COR-L47 (cell line): ENCODE data around the gene PCNX3.

Experiments
- DNase-seq: peaks from one replicate; lab custom pipeline; 2025; lab: John Stamatoyannopoulos, UW

Gene PCNX3

DNA sequence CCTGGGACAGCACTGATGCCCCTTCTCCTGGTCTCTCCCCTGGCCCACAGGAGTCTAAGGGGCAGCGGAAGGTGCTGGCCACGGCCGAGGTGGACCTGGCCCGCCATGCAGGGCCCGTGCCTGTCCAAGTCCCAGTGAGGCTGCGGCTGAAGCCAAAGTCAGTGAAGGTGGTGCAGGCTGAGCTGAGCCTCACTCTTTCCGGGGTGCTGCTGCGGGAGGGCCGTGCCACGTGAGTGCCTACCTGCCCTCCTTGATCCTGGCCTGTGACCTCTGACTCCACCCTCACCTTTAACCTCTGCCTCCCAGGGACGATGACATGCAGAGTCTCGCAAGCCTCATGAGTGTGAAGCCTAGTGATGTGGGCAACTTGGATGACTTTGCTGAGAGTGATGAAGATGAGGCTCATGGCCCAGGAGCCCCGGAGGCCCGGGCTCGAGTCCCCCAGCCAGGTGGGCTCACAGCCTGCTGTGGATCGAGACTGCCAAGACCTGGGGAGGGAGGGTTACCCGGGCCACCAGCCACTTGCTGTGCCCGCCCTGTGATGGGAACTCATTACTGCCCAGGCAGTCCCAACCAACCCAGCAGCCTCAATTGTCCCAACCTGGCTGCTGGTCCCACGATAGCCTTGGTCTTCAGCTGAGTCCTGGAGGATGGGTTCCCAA is 35.4 kb upstream of the PCNX3 start:
- DNase-seq: no peak

DNA sequence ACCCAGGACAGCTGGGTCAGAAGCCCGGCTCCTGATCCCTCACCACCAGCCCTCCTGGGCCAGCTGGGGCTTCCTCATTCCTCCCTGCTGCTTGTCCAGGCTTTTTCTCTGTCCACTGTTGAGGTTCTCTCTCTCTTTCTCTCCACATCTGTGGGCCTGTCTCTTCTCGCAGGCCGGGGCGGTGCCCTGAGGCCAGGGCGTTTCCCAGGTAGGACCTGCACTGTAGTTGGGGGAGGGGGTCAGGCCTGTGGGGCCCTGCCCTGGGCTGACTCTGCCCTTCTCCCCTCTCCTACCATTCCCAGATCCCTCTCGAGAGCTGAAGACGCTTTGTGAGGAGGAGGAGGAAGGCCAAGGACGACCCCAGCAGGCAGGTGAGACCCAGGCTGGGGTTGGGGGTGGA is 34.8 kb upstream of the PCNX3 start:
- no peak for DNase-seq

DNA sequence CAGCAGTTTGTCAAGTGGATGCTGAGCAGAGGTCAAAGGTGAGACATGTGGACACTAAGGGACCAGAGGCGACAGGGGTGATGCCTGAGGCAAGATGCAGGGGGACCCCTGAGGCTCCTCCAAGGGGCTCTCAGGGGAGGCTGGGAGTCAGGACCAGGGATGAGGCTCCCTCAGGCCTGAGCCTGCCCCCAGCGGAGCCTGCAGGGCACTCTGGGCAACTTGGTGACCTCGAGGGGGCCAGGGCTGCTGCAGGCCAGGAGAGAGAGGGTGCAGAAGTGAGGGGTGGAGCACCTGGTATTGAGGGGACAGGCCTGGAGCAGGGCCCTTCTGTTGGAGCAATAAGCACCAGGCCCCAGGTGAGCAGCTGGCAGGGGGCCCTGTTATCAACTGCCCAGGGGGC is 33.6 kb upstream of the PCNX3 start:
- DNase-seq: no peak

GRCh38 chr11:65583589-65583988 is 32.0 kb upstream of the PCNX3 start:
- no peak for DNase-seq

- no peak for DNase-seq
Observed at GRCh38 chr11:65584106-65584505, 31.5 kb upstream of the PCNX3 start.

DNA sequence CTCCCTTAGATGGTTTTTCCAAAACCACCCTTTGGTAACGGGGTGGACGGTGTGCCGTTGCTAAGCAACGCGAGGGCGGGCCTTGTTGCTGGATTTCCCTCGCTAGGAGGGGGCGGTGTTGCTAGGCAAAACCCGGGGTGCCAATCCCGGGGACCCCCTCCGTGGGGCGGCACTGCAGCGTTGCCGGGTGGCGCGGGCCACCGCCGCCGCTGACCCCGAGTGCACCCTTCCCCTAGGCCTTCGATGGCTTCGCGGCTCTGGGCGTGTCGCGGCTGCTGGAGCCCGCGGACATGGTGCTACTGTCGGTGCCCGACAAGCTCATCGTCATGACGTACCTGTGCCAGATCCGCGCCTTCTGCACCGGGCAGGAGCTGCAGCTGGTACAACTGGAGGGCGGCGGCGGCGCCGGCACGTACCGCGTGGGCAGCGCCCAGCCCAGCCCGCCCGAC is 30.8 kb upstream of the PCNX3 start:
- no peak for DNase-seq

GRCh38 chr11:65585396-65586246 is 30.0 kb upstream of the PCNX3 start:
- peak; percentile 36 for DNase-seq

DNA sequence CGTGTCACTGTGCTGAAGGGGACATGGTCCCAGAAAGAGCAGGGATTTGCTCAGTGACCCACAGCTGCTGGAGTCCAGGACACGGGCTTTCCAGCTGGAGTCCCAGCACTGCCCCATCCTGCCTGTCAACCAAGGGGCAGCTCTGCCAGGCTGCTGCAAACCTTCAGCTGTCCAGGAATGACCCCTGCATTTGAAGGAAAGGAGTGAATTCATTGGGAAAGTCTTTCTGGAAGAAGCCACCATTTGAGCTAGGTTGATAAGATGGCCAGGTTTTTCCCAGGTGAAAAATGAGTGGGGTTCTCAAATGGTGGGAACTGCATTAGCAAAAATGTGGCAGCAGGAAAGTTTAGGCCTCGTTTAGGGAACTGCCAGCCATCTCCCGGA is 29.3 kb upstream of the PCNX3 start:
- no peak for DNase-seq

DNA sequence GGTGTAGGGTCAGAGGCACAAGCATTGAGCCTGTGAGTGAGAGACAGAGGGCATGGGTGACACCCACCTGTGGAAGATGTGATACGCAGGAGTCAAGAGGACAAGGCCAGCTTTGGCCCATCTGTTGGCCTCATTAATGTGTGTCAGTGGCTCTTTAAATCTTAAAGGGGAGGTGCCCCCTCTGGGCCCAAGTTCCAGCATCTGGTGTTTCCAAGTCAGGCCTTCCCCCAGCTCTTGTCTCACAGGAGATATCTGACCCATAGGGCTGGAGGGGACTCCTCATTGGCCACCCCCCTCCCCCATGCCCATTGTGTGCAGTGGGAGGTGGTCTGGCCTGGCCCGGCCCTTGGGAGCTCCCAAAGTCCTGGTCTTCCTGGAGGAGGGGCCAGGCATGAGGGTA is 28.9 kb upstream of the PCNX3 start:
- DNase-seq: no peak

DNA sequence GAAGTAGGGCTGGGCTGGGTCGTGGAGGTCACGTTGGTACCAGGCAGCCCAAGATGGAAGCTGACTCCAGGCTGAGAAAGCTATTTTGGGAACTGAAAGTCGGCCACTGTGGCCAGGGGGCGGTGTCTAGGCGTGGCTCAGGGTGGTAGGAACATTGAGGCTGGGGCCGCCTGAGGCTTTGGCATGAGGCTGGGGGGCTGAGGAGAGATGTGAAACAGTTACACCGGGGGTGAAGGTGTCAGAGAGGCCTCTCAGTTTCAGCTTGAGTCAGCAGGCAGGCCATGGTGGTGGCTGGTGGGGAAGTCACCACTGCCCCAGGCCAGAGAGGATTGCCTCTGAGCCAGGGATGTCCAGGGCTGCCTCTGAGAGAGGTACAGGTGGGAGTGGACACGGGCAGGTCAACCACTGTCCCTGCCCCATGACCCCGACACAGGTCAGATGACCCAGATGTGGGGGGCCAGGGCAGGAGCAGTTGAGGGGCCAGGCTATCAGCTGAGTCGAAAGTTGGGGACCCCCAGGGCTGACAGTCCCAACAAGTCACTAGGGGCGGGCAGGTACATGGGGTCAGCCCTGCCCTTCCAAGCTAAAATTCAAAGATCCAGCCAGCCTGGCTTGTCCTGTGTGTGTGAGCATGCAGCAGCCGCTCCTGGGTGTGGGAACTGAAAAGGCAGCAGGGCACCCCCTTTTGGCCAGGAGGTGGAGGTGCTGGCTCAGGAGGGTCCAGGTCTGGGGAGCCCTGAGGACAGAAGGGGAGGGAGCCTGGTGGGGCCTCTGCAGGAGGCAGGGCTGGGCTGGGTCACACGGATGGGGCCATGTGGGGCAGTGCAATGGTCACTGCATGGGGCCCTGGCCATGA is 27.1 kb upstream of the PCNX3 start:
- peak; percentile 16 for DNase-seq

GRCh38 chr11:65589444-65590239 is 25.9 kb upstream of the PCNX3 start:
- DNase-seq: no peak

GRCh38 chr11:65590240-65590738 is 25.3 kb upstream of the PCNX3 start:
- peak; percentile 53 for DNase-seq

GRCh38 chr11:65591939-65592857 is 23.4 kb upstream of the PCNX3 start:
- no peak for DNase-seq

- no peak for DNase-seq
Observed at GRCh38 chr11:65592858-65593517, 22.6 kb upstream of the PCNX3 start.

- DNase-seq: no peak
Observed at GRCh38 chr11:65593518-65594414, 21.8 kb upstream of the PCNX3 start.

DNA sequence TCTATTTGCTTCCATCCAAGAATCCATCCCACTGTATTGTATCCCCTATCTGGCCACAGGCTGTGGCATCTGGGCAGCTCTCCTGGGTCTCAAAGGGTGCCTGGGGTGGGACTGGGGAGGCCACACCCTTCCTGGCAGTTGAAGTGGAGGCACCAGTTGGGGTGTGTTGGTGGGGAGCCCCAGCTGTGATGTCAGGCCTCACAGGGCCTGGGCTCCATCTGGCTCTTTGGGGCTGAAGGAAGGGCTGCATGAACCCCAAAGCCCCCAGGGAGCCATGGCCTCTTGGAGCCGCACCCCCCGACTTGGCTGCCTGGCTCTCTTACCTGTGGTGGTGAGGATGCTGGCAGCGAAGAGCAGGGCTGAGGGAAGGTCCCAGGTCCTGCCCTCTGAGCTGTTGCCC is 20.4 kb upstream of the PCNX3 start:
- DNase-seq: no peak

DNA sequence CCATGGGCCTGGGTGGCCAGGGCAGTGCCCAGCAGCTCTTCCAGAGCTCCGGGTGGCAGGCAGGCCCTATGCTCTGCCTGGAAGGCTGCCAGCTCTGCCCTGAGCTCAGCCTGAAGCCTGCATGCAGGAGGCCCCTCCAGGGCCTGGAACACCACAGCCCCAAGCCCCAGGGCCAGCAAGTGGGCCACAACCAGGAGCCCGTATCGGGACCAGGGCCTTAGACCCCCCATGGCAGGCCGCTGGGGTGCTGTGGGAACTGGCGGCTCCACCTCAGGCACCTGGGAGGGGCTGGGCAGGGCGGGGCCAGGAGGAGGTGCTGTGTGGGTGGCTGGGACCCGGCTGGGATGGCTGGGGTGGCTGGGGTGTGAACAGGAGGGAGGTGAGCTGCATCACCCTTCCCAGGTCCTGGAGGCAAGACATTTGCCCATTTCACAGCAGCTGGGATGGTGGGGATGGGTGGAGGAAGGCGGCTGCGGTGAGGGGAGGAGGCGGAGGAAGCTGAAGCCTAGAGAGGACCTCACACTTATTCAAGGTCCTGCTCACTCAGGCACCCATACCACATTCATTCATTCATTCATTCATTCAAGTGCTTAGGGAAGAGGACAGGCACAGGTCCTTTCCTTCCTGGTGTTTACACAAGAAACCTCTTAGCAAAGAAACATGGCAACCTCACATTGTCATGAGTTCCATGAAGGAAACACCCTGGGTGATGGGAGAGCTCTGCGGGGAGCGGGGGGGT is 19.9 kb upstream of the PCNX3 start, which contains the start of gene KCNK7:
Gene KCNK7, minus strand, starts transcription at position 258 of the 739 bp plus-strand sequence. Its CDS starts 28 bp downstream, at position 230.
- no peak for DNase-seq

- no peak for DNase-seq
Observed at GRCh38 chr11:65596520-65596919, 19.1 kb upstream of the PCNX3 start.
